MM.1S (cell line): ENCODE results near the gene IL1RAPL2.

Experiments
- DNase-seq: peaks from one replicate; pipeline ENCODE4 v3.0.0-alpha.2; 2015
- H2AFZ ChIP-seq: fragments of 300-600 bp; sonication (generic); 2 replicates; pipeline ENCODE4 v1.6.0; 2016; ENCODE audit warnings: antibody characterized with exemption, low read length
- H3F3A ChIP-seq: fragments of 300-600 bp; sonication (generic); 2 replicates; pipeline ENCODE4 v1.6.1; 2016; ENCODE audit warnings: mild to moderate bottlenecking, antibody characterized with exemption, low read length, moderate library complexity, mixed read lengths; ENCODE audit not compliant: insufficient read depth
- H3K27ac ChIP-seq: fragments of 300-600 bp; sonication (generic); 2 replicates; pipeline ENCODE4 v1.5.1; 2016; ENCODE audit warnings: mild to moderate bottlenecking, low read length
- H3K27me3 ChIP-seq: fragments of 300-600 bp; sonication (generic); replicated peaks from 2 replicates; pipeline ENCODE4 v1.6.0; 2016; ENCODE audit warnings: low read length; ENCODE audit not compliant: insufficient read depth
- H3K36me3 ChIP-seq: fragments of 300-600 bp; sonication (generic); replicated peaks from 2 replicates; pipeline ENCODE4 v1.6.1; 2016; ENCODE audit warnings: mild to moderate bottlenecking, low read length, mixed read lengths; ENCODE audit not compliant: insufficient read depth
- H3K4me1 ChIP-seq: fragments of 300-600 bp; sonication (generic); 2 replicates; pipeline ENCODE4 v1.6.1; 2016; ENCODE audit warnings: low read length, mixed read lengths
- H3K4me2 ChIP-seq: fragments of 300-600 bp; sonication (generic); 2 replicates; pipeline ENCODE4 v1.6.0; 2016; ENCODE audit warnings: low read depth, low read length
- H3K4me3 ChIP-seq: fragments of 300-600 bp; sonication (generic); 2 replicates; pipeline ENCODE4 v1.5.1; 2016; ENCODE audit warnings: low read length, mixed read lengths
- H3K79me2 ChIP-seq: fragments of 300-600 bp; sonication (generic); 2 replicates; pipeline ENCODE4 v1.6.1; 2016; ENCODE audit warnings: mixed run types, low read length, mixed read lengths
- H3K9ac ChIP-seq: fragments of 300-600 bp; sonication (generic); 2 replicates; pipeline ENCODE4 v1.6.1; 2016; ENCODE audit warnings: low read length, mixed read lengths
- H3K9me2 ChIP-seq: fragments of 300-600 bp; sonication (generic); replicated peaks from 2 replicates; pipeline ENCODE4 v1.6.1; 2016; ENCODE audit warnings: mild to moderate bottlenecking, low read length, mixed read lengths; ENCODE audit not compliant: insufficient read depth
- H3K9me3 ChIP-seq: fragments of 300-600 bp; sonication (generic); replicated peaks from 2 replicates; pipeline ENCODE4 v1.6.1; 2016; ENCODE audit warnings: mild to moderate bottlenecking, low read length, mixed read lengths; ENCODE audit not compliant: insufficient read depth
- H4K20me1 ChIP-seq: fragments of 300-600 bp; sonication (generic); 2 replicates; pipeline ENCODE4 v1.6.1; 2016; ENCODE audit warnings: mild to moderate bottlenecking, low read length, moderate library complexity, mixed read lengths; ENCODE audit not compliant: insufficient read depth
- CTCF ChIP-seq: fragments of 300-600 bp; sonication (generic); IDR thresholded peaks from 2 replicates; pipeline ENCODE4 v1.5.1; 2016; ENCODE audit warnings: antibody characterized with exemption, low read length, mixed read lengths
- EZH2 ChIP-seq: fragments of 300-600 bp; sonication (generic); optimal IDR thresholded peaks from 2 replicates; pipeline ENCODE3; 2017; ENCODE audit warnings: low read depth, mild to moderate bottlenecking, antibody characterized with exemption, low read length, mixed read lengths
- EZH2phosphoT487 ChIP-seq: fragments of 300-600 bp; sonication (generic); IDR thresholded peaks from 2 replicates; pipeline ENCODE4 v1.6.1; 2018; ENCODE audit warnings: antibody characterized with exemption, low read length

The IL1RAPL2 gene

GRCh38 chrX:105277132-105277531, 711.1 kb downstream of the IL1RAPL2 start:
- Histone ChIP-seq H3K79me2 (no peaks in the 10 kb centered on the region), H3K9me2 (no peaks in the 10 kb centered on the region), H3K4me2 (no peak overlapping the region), H2AFZ (no peak overlapping the region), H3K36me3 (no peaks in the 10 kb centered on the region), H3K9ac (no peak overlapping the region), H3K27ac (no peak overlapping the region), H3F3A (no peaks in the 10 kb centered on the region), H3K9me3 (no peaks in the 10 kb centered on the region), H3K27me3 (no peaks in the 10 kb centered on the region), H3K4me1 (no peaks in the 10 kb centered on the region), H3K4me3 (no peak overlapping the region), H4K20me1 (no peaks in the 10 kb centered on the region)
- no peak for TF ChIP-seq CTCF
- TF ChIP-seq EZH2, result no peak
- no peak for TF ChIP-seq EZH2phosphoT487
- no peak for DNase-seq

GRCh38 chrX:105282077-105282476, 716.1 kb downstream of the IL1RAPL2 start:
- Histone ChIP-seq H3K9me3 (no peaks in the 10 kb centered on the region), H3K27ac (no peak overlapping the region), H3K4me1 (no peaks in the 10 kb centered on the region), H3K27me3 (no peaks in the 10 kb centered on the region), H2AFZ (no peak overlapping the region), H3K9me2 (no peaks in the 10 kb centered on the region), H3K36me3 (no peaks in the 10 kb centered on the region), H3K9ac (no peak overlapping the region), H3F3A (no peaks in the 10 kb centered on the region), H3K79me2 (no peaks in the 10 kb centered on the region), H3K4me2 (no peak overlapping the region), H3K4me3 (no peak overlapping the region), H4K20me1 (no peaks in the 10 kb centered on the region)
- no peak for DNase-seq
- TF ChIP-seq EZH2phosphoT487, result no peak
- TF ChIP-seq EZH2, result no peak
- TF ChIP-seq CTCF, result no peak

- Histone ChIP-seq H3K4me1 (no peaks in the 10 kb centered on the region), H3K9me2 (no peaks in the 10 kb centered on the region), H3K9ac (no peak overlapping the region), H3F3A (no peaks in the 10 kb centered on the region), H3K4me3 (no peak overlapping the region), H3K9me3 (no peaks in the 10 kb centered on the region), H3K4me2 (no peak overlapping the region), H3K79me2 (no peaks in the 10 kb centered on the region), H3K27me3 (no peaks in the 10 kb centered on the region), H4K20me1 (no peaks in the 10 kb centered on the region), H2AFZ (no peak overlapping the region), H3K36me3 (no peaks in the 10 kb centered on the region), H3K27ac (no peak overlapping the region)
- no peak for TF ChIP-seq EZH2phosphoT487
- no peak for DNase-seq
Measured at GRCh38 chrX:105297041-105297440, 731.0 kb downstream of the IL1RAPL2 start.

GRCh38 chrX:105299286-105299685, 733.3 kb downstream of the IL1RAPL2 start:
- Histone ChIP-seq H3K4me2 (no peak overlapping the region), H3K9ac (no peak overlapping the region), H3K27ac (no peak overlapping the region), H3K79me2 (no peaks in the 10 kb centered on the region), H3K4me1 (no peaks in the 10 kb centered on the region), H3K4me3 (no peak overlapping the region), H3F3A (no peaks in the 10 kb centered on the region), H3K27me3 (no peaks in the 10 kb centered on the region), H3K36me3 (no peaks in the 10 kb centered on the region), H2AFZ (no peak overlapping the region), H3K9me3 (no peaks in the 10 kb centered on the region), H3K9me2 (no peaks in the 10 kb centered on the region), H4K20me1 (no peaks in the 10 kb centered on the region)
- DNase-seq, result no peak
- TF ChIP-seq CTCF (no peak), EZH2phosphoT487 (no peak), EZH2 (no peak)
